Thyroid gland (tissue), 4 donors: ENCODE measurements around the gene CASP12. TPM values are rescaled to one million over a fixed set of nuclear protein-coding genes. Genes with fewer than 3 reads are reported as not detected.
A peak's percentile ranks its signal among the peaks of the same experiment; 100 is the strongest.

Experiments used
- DNase-seq, 2 donors: peaks; one replicate each; pipeline ENCODE4 v3.0.0-alpha.2; 2019
- H3K27ac ChIP-seq, 3 donors: fragments of 200-600 bp; sonication (generic); 1 replicate in 2 of 3; 2 replicates in 1 of 3; pipeline ENCODE4 v1.5.1; 2016 to 2019; ENCODE audit warnings: mild to moderate bottlenecking in 1 of 3, moderate library complexity in 1 of 3
- H3K27me3 ChIP-seq: fragments of 200-600 bp; sonication (generic); one replicate; pipeline ENCODE4 v1.5.1; 2019
- H3K36me3 ChIP-seq, 2 donors: fragments of 200-600 bp; sonication (generic); one replicate each; pipeline ENCODE4 v1.5.1; 2016 to 2019
- H3K4me1 ChIP-seq, 2 donors: fragments of 200-600 bp; sonication (generic); one replicate each; pipeline ENCODE4 v1.5.1; 2017 to 2019
- H3K4me3 ChIP-seq, 3 donors: fragments of 200-600 bp; sonication (generic); replicated peaks in 1 of 3; 1 replicate in 2 of 3; 2 replicates in 1 of 3; pipeline ENCODE4 v1.5.1; 2016; ENCODE audit warnings: mild to moderate bottlenecking in 1 of 3
- H3K9me3 ChIP-seq: fragments of 200-600 bp; sonication (generic); one replicate; pipeline ENCODE4 v1.5.1; 2017
- POLR2A ChIP-seq, 2 donors: fragments of 450-650 bp; IDR thresholded peaks; one replicate each; pipeline ENCODE4 v1.6.1; 2017; ENCODE audit warnings: antibody characterized with exemption in 2 of 2, mild to moderate bottlenecking in 2 of 2, moderate library complexity in 1 of 2
- WGBS, 2 donors: methylation state at CpG; one replicate each; pipeline ENCODE4 v1.1.5; 2017; 5-methylcytosine and 5-hydroxymethylcytosine counted together
- intact Hi-C: fragments of 100-400 bp; cut with DNase I; formaldehyde crosslinking; loops from one replicate; pipeline ENCODE4 v1.15.1; 2023
- total RNA-seq, 4 donors: library from RNA; depleted of rRNA; stranded (reverse); fragments of >200 nt; gene quantifications; one replicate each; pipeline ENCODE4 v1.2.3, GENCODE V29; 2016
- TF ChIP-seq, protein P1 (sequence below), 6 experiments: fragments of 200-600 bp in 3 of 6; fragments of 450-650 bp in 3 of 6; sonication (generic) in 3 of 6; IDR thresholded peaks; one replicate each; pipeline ENCODE4 v1.5.1; 2016 to 2019; ENCODE audit warnings: antibody characterized with exemption in 6 of 6, mild to moderate bottlenecking in 2 of 6, inconsistent platforms in 1 of 6, moderate library complexity in 1 of 6

Gene CASP12
- total RNA-seq, 4 donors from 2014 or later, result 1.3 to 26.1 (median 3.8) TPM

DNA sequence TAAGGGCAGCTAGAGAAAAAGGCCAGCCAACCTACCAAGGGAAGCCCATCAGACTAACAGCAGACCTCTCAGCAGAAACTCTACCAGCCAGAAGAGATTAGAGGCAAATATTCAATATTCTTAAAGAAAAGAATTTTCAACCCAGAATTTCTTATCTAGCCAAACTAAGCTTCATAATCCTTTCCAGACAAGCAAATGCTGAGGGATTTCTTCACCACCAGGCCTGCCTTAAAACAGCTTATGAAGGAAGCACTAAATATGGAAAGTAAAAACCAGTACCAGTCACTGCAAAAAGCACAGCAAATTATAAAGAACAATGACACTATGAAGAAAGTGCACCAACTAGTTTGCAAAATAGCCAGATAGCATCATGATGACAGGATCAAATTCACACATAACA is 30.6 kb upstream of the CASP12 start:
- Histone ChIP-seq H3K4me1 (no peaks in the 10 kb centered on the region), H3K27me3 (no peaks in the 10 kb centered on the region), H3K27ac (no peak overlapping the region), H3K36me3 (no peaks in the 10 kb centered on the region), H3K9me3 (no peaks in the 10 kb centered on the region), H3K4me3 (no peak overlapping the region)
- intact Hi-C loops, result no loop called here
- DNase-seq, result no peak
- TF ChIP-seq, protein P1, sequence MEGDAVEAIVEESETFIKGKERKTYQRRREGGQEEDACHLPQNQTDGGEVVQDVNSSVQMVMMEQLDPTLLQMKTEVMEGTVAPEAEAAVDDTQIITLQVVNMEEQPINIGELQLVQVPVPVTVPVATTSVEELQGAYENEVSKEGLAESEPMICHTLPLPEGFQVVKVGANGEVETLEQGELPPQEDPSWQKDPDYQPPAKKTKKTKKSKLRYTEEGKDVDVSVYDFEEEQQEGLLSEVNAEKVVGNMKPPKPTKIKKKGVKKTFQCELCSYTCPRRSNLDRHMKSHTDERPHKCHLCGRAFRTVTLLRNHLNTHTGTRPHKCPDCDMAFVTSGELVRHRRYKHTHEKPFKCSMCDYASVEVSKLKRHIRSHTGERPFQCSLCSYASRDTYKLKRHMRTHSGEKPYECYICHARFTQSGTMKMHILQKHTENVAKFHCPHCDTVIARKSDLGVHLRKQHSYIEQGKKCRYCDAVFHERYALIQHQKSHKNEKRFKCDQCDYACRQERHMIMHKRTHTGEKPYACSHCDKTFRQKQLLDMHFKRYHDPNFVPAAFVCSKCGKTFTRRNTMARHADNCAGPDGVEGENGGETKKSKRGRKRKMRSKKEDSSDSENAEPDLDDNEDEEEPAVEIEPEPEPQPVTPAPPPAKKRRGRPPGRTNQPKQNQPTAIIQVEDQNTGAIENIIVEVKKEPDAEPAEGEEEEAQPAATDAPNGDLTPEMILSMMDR (IDR thresholded peaks at IDR 0.05), result no peak
- no peak for TF ChIP-seq POLR2A (IDR thresholded peaks at IDR 0.05)

DNA sequence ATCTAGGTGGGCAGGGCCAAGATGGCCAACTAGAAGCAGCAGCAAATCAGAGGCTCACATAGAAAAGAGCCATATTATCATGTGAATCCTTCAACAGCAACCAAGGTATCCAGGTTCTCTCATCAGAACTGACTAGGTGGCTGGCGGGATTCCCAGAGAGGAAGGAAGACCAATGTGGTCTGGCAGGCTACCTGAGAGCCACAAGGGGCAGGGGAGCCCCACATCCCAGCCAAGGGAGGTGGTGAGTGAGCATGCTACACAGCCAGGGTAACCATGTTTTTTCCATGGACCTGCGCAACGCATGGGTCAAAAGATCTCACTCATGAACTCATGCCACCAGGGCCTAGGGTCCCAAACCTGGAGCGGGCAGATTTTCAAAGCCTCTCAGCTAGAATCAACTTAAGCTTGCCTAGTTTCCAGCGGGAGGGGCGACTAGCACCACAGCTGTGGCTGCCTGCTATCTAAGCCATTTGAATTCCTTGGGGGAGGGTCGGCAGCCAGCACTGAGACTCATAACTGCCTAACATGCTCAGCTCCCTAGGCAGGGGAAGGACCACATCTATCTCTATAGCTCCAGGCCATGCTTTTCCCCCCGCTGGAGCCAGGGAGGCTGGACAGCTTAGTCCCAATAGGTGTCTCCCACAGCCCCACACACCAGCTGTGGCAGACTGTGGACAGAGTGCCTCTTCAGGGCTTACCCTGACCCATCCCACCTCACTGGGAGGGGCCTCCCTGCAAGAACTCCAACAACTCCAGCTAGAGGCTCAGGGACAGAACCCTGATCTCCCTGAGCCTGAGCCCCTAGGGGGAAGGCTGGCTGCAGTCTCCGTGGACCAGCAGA is 28.7 kb upstream of the CASP12 start:
- H3K4me1 ChIP-seq, result no peaks in the 10 kb centered on the region
- H3K4me3 ChIP-seq, result no peak overlapping the region
- intact Hi-C loops, result no loop called here
- no peaks in the 10 kb centered on the region for H3K27me3 ChIP-seq
- peak; percentile 2 to 16 for DNase-seq
- 61 to 68% methylated on average over 5 to 8 of the region's 9 CpGs for WGBS, 2 donors
- TF ChIP-seq POLR2A (IDR thresholded peaks at IDR 0.05), result no peak
- TF ChIP-seq, protein P1 (IDR thresholded peaks at IDR 0.05), result no peak
- H3K36me3 ChIP-seq, result no peaks in the 10 kb centered on the region
- no peak overlapping the region for H3K27ac ChIP-seq
- no peaks in the 10 kb centered on the region for H3K9me3 ChIP-seq

DNA sequence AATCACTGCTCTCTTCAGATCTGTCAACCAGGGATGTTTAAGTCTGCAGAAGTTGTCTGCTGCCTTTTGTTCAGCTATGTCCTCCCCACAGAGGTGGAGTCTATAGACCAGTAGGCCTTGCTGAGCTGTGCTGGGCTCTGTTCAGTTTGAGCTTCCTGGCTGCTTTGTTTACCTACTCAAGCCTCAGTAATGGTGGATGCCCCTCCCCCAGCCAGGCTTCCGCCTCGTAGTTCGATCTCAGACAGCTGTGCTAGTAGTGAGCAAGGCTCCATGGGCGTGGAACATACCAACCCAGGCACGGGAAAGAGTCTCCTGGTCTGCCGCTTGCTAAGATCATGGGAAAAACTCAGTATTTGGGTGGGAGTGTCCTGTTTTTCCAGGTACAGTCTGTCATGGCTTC is 27.6 kb upstream of the CASP12 start:
- H3K27me3 ChIP-seq, result no peaks in the 10 kb centered on the region
- no peak overlapping the region for H3K4me3 ChIP-seq
- WGBS, 2 donors, result 78 to 84% methylated on average over 6 of the region's 6 CpGs
- peak in 1 of 2 donors; percentile 2 for DNase-seq
- no peaks in the 10 kb centered on the region for H3K9me3 ChIP-seq
- H3K27ac ChIP-seq, result no peak overlapping the region
- TF ChIP-seq, protein P1 (IDR thresholded peaks at IDR 0.05), result no peak
- TF ChIP-seq POLR2A (IDR thresholded peaks at IDR 0.05), result no peak
- no peaks in the 10 kb centered on the region for H3K4me1 ChIP-seq
- H3K36me3 ChIP-seq, result no peaks in the 10 kb centered on the region
- intact Hi-C loops, result no loop called here

DNA sequence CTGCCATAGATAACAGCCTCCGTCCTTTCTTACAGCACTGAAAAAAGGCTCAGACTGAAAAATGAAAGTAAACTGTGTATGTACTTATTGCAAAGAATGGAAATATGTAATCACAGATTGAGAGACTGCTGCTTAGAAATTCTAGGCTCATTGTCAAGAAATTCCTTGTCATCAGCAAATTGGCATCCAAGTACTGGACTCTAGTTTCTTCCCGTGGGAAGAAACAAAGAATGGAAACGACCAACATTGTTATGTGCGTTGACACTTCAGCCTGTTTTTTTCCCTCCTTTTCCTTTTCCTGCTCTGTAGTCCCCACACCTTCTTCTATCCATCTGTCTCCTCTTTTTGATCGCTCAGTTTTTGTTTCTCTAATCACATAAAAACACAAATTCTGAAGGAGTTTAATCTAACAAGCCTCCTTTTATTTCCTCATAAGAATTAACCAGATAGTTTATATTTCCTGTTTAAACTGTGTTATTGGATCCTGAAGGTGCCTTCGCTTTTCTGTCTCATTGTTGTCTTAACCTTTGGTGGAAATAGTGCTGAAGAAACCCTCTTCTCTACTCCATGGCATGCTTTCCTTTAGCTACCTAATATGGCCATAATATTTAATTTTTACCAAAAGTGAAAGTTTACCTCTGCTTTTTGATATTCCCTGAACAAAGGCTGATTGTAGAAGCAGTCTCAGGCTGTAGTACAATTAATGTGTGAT is 20.0 kb upstream of the CASP12 start:
- no peaks in the 10 kb centered on the region for H3K9me3 ChIP-seq
- 42 to 51% methylated on average over 6 of the region's 6 CpGs for WGBS, 2 donors
- no peaks in the 10 kb centered on the region for H3K36me3 ChIP-seq
- intact Hi-C loops, result no loop called here
- peak overlapping the region in 2 of 3 donors; percentile 50 to 87 for H3K27ac ChIP-seq
- H3K27me3 ChIP-seq, result no peaks in the 10 kb centered on the region
- no peak for DNase-seq
- H3K4me1 ChIP-seq, result no peaks in the 10 kb centered on the region
- peak in 1 of 2 donors; percentile 30 for TF ChIP-seq POLR2A (IDR thresholded peaks at IDR 0.05)
- TF ChIP-seq, protein P1 (IDR thresholded peaks at IDR 0.05), result no peak
- peak overlapping the region in 1 of 3 donors; percentile 21 for H3K4me3 ChIP-seq
